Fibroblast of gingiva (primary cell): ENCODE measurements around the gene PADI3.
"Not testable (repeated sequence)": the region's sequence is repeated elsewhere in the genome, so short reads cannot be mapped to it uniquely, and the experiment has no call there.

Source experiments
- DNase-seq: peaks from one replicate; pipeline ENCODE4 v3.0.0-alpha.2; 2011; ENCODE audit warnings: low read depth

PADI3 gene

DNA sequence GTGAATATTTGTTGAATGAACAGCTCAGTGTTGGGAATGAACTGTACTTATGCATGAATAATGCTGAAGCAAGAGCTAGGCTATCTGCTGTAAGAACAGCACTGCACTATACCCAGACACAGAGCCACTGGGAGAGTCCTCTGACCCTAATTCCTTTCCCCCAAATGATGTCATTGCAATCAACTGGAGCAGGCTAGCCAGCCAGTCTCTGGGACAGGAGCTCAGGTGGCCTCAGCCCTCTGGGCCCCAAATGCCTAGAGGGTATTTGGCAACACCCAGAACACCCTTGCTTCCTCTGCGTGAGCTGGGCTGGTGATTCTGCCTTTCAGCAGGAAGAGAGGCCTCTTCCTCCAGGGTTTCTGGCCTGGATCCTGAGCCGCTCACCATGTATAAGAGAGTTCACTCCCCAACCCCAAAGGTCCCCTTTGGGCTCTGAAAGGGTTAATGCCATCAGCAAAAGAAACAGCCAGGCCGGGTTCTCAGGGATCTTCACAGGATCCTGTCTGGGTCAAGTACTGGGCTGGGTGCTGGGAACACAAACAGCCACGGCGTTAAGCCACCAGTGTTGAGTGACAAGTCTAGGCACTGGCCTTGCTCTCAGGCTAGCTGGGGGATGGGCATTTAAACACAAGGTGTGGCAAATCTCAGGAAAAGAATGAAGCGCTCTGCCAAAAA, 55.4 kb downstream of the PADI3 start:
- DNase-seq = no peak

DNA sequence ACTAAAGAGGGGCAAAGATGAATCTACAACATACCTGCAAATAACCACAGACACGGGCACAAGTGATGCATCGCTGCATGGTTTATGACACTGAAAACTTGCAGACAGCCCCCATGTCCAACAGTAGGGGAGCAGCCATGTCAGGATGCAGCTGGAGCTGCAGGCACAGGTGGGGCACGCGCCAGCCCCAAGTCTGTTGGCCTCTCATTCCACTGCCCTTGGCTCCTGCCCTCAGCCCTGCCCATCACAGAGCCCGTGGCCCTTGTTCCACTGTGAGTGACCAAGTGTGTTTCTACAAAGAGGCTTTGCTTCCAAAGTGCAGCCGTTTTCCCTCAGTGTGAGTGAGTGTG, 55.9 kb downstream of the PADI3 start:
- no peak for DNase-seq

DNA sequence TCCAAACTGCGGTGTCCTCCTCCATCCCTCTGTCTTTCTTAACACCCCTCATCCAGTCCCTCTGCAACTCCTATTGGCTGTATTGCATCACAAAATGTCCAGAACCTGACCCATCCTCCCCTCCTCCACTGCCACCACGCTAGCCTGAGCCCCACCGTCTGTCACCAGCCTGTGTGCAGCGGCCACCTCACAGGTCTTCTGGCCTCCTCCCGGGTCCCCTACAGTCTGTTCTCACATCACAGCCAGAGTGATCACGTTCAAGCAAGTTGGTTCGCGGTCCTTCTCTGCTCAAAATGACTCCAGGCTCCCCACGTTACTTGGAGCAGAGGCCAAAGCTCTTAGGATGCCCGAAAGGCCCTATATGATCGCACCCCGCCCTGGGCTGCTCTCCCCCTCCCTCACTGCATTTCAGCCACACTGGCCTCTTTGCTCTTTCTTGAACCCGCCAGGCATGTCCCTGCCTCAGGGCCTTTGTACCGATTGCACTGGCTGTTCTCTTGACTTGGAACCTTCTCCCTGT, 56.7 kb downstream of the PADI3 start:
- DNase-seq = no peak

DNA sequence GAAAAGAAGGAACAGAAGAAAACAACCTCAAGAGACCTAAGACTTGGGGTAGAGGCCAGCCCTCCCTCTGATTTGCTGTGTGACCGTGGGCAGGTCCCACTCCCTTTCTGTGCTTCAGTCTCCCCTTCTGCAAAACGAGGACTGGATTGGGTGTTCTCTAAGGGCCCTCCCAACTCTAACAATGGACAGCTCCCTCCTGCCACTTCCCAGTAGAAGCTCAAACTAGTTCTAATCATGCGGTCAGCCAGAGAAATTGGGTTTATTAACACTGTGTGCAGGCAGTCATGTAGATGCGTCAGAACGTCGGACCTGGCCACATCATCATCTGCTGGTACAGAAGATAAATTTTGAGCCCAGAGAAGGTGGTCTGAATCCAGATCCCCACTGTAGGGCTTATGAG, 57.5 kb downstream of the PADI3 start:
- DNase-seq = no peak

DNA sequence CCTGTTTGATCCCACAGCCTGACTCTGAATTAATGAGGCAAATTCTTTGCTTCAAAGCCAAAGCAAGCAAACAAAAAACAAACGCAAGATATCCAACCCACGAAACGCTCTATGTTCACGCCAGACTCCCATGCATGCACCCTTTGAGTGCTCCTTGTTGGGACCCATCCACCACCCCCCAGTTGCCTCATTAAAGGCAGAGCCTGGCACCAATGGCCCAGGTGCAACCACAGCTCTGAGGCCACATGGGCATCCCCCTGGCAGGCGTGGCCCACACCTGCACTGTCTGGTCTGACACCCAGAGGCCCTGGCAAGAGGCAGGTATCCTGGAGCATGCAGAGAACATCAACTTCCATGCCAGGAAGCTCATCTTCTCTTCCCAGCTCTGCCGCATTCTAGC, 58.0 kb downstream of the PADI3 start:
- DNase-seq = no peak

DNA sequence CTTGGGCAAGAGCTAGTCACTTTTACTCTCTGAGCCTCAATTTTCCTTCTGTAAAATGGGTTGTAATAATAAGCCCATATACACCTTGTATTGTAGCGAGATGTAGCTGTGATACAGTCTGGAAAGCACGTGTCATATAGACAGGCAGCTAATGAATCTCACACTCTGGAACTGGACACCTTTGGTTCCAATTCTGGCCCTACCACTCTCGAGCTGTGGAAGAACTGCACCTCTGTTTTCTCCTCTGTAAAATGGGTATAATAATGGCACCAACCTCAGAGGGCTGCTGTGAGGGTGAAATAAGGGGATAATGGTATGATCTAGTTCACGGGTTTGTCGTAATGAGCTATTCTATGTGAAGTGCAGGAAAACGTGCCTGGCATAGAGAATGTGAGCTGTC, 58.4 kb downstream of the PADI3 start:
- DNase-seq = no peak

DNA sequence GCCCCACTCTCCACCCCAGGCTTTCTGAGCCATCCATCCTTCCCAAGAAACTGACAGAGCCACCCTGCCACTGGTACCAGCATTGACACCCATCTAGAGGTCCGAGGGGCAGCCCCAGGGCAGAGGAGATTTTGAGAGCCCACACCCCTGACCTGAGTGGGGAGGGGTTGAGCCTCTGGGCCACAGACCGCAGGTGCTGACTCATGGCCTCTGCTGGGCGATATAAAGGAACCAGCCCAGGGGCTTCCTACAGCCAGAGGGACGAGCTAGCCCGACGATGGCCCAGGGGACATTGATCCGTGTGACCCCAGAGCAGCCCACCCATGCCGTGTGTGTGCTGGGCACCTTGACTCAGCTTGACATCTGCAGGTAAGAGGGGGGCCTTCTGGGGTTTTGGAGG, 59.0 kb downstream of the PADI3 start, which contains the start of gene PADI4:
PADI4 (plus strand) TSS at position 252 of the 400 bp plus-strand sequence; CDS start at position 278, 26 bp downstream.
- no peak for DNase-seq

DNA sequence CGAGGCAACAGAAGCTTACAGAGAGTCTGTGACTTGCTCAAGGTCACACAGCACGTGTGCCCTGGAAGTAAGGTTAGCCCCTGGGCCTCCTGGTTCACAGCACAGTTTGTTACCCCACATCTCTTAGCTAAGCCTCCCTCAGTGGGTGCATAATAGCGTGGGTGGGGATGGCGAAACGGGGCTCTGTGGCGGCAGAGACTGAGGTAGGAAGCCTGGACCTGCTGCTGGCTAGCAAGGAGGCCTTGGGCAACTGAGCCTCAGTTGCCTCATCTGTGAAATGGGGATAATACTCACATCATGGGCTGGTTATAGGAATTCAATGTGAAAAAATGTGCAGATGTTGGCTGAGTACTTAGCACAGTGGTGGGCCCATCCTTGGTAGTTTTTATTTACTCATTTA, 59.7 kb downstream of the PADI3 start:
- DNase-seq = no peak

DNA sequence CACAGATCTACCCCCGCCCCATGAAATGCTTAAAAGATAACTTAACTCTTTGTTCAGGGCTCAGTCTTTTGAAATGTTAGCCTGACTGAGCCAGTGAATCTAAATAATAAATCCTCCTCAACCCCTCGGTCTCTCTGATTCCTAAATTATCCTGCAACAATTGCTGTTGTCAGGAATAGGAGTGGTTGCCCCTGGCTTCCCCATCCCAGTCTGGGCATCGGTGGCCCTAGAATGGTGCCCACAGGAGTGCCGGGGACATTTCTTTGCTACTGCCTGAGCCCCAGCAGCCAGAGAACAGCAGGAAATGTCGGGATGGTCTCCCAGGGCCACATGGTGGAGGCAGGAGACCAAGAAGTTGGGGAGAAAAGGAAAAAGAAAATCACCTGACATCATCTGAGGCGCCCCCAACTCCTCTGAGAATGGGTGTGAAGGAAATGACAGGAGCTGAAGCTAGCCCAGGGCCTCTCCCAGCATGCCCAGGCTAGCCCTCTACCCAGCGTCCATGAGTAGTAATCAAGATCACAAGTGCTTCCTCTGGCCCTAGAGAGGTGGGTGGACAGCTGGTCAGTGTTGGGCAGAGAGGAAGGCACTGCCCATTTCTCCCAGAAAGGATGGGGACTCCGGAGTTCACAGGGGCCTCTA, 60.6 kb downstream of the PADI3 start:
- DNase-seq = no peak

DNA sequence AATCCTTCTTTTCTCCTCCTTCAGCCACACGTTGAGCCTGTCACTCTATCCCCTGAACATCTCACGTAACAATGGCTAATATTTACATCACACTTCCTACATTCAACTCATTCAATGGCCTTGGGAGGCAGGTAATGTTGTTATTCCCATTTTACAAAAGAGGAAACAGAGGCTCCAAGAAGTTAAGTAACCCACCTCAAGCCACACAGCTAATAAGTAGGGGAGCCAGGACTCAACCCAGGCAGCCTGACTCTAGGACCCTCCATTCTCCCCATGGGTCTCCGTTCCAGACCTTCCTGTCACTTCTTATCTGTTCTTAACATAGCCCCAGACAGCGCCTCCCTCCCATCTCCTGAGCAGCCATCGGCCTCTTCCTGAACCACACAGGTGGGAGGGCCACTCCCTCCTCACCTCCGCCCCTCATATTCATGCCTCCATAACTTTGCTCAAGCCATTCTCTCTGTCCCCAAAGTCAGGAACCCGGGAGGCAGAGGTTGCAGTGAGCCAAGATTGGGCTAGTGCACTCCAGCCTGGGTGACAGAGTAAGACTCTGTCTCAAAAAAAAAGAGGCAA, 61.3 kb downstream of the PADI3 start:
- DNase-seq = no peak

DNA sequence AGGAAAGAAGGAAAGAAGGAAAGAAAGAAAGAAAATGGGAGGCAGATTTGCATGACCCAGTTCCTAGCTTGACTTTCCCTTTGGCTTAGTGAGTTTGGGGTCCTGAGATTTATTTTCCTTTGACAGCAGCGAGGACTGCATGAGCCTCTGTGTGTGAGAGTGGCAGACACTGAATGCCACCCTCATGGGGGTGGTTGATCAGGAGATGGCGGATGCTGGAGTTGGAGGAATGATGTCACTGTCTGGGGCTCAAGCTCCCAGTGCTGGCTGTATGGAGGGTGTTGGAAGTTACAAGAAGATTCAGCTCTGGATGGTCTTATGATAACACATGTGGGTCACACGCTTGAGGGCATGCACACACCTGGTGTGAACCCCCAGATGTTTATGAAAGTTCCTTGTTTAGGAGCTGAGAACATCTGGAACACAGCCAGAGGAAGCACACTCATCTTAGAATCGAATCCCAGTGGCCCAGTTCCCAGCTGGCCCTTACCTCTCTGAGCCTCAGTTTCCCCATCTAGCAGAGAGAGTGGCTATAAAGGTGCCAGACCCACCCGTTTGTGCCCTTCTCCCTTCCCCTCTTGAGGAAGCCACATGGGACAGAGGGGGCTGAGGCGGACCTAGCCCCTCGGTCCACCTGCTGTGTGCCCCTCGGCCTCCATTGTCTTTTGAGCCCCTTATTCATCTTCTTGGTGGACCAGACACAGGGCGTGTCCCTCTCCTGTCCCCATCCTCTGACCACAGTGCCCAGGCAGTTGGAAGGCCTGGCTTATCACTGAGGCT, 64.8 kb downstream of the PADI3 start:
- DNase-seq = no peak

DNA sequence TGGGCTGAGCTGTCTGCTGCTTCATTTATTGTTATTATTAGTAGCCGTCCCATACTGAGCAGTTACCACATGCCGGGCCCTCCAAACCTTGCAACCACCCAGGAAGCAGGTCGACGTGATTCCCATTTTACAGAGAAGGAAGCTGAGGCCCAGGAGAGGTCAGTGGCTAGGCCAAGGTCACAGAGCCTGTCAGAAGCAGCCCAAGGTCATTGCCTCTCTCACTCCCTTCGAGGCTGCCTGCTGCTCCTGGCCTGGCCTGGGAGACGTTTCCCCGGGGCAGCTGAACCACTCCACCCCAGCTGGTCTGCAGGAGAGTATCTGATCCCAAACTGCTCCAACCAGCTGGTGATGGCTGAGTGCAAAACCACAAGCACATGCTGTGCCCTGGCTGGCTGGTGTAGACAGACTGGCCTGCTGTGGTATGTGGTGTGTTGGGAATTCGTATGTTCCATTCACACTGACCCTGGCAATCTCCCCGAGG, 65.6 kb downstream of the PADI3 start:
- no peak for DNase-seq

DNA sequence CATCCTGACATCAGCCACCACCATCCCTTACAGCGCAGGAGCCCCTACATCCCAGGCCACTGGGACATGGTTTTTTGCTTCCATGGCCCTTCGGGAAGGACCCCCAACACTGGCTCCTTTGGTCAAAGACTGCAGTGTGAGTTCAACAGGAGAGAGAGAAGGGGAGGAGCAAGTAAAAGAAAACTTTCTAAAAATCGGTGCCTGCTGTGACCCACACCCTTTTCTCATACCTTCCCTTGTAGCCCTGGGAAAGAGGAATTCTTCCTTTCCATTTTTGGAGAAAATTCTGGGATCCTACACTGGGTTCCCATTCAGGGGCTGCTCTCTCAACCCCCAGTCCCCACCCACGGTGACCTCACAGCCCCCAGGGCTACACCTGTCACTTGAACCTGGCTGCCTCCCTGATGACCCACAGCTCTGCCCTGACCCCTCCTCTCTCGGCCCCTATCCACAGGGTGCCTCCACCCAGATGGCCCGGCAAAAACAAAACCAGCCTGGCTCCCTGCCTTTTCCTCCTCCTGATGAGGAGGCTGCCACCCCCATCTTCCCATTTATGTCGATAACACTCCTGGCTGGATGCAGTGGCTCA, 66.7 kb downstream of the PADI3 start:
- DNase-seq = no peak

DNA sequence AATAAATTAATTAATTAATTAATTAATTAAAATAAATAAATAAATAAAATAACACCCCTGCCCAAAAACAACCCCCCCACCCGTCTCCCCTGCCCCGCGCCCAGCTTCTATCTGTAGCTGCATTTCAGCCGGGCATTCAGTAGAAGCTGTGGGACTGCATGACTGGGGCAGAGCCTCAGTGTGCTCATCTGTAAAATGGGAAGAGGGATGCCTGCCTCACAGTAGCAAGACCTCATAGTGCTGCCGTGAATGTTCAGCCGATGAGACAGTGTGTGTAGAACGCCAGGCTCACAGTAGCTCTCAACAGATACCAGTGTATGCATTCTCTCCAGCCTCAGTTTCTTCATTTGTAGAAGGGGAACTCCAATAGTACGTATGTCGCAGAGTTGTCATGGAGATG, 67.8 kb downstream of the PADI3 start:
- DNase-seq = no peak

DNA sequence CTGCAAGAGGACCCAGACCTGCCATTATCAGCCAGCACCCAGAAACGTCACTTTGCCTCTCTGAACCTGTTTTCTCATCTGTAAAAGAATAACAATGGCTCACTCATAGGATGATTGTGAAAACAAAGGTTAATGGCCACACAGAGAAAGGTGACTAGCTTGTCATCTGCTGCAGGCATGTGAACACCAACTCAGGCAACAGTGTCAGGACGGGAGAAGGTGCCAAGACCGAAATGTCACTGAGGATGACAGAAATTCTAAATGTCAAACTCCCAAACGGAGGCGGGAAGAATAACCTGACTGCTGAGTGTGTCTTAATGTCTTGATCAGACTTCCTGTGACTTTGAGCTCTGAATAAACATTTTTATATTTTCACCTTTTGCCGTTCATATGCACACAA, 69.4 kb downstream of the PADI3 start:
- no peak for DNase-seq

DNA sequence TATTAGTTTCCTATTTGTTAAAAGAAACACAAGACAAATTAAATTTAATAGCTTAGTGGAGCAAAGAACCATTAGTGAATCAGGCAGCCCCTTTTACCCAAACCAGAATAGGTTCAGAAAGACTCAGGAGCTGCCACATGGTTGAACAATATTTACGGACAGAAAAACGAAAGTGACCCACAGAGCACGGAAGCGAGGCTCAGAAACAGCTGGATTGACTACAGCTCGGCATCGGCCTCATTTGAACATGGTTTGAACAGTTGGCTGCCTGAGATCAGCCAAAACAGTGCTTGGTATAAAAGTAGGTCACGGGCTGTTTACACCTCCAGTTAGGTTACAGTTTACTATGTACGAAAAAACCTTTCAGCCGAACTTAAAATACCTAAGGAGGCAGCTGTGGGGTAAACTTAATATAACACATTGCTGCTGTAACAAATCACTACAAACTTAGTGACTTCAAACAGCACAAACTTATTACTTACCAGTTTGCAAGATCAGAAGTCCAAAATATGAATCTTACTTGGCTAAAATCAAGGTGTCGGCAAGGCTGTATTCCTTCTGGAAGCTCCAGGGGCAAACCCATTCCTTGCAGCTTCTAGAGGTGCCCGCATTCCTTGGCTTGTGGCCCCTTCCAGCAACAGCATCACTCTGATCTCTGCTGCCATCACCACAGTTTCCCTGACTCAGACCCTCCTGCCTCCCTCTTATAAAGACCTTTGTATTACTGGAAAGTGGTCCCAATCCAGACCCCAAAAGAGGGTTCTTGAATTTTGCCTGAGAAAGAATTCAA, 70.9 kb downstream of the PADI3 start:
- DNase-seq = no peak

DNA sequence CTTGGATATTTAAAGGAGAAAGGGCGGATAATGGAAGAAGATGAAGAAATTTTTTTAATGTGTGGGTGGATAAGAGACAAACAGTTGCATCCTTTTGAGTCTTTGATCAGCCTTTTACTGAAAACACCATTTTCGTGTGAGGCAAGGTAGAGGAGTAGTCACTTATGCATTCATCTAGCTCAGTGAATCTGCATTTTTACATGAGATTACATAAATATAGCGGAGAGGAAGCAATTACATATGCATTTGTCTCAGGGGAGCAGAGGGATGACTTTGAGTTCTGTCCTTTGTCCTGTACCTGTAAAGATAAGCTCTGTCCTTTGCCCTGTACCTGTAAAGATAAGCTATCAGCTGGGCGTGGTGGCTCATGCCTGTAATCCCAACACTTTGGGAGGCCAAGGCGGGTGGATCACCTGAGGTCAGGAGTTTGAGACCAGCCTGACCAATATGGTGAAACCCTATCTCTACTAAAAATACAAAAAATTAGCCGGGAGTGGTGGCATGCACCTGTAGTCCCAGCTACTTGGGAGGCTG, 73.0 kb downstream of the PADI3 start:
- not testable (repeated sequence) for DNase-seq

DNA sequence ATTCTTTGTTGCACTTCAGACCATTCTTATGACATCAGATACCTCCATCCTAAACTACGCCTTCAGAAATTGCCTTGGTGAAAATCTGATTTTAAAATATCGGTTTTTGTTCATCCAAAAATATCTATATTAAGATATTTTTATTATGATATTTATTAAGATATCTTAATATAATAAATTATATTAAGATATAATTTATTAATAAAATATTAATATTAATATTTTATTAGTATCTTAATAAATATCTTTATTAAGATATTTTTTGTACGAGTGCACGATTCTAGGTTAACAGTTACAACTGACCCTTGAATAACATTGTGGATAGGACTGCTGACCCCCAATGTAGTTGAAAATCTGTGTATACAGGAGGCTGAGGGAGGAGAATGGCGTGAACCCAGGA, 80.0 kb downstream of the PADI3 start:
- DNase-seq = no peak

DNA sequence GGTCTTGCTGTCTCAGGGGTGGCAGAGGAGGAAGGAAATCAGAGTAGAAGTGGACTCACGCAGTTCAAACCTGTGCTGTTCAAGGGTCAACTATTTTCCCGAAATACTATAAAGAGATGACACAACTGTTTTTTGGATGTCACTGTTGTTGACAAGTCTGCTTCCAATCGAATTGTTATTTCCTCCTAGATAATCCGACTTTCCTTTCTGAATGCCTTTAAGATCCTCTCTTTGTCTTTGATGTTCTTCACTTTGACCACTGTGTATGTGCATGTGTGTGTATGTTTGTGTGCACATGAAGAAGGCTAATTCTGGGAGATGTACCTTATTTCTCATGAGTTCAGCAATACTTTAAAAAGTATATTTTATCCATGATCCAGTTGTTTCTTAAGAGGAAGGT, 80.7 kb downstream of the PADI3 start:
- no peak for DNase-seq

DNA sequence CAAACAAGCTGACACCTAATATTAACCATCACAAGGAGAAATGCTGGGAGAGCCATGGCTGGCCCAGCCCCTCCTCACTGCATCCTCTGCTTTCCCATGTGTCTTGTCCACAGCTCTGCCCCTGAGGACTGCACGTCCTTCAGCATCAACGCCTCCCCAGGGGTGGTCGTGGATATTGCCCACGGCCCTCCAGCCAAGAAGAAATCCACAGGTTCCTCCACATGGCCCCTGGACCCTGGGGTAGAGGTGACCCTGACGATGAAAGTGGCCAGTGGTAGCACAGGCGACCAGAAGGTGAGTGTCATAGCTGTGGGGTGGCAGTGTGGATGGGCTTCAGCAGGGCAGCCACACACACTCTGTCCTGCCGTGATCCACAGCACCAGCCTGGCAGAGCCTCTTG, 82.0 kb downstream of the PADI3 start:
- no peak for DNase-seq

DNA sequence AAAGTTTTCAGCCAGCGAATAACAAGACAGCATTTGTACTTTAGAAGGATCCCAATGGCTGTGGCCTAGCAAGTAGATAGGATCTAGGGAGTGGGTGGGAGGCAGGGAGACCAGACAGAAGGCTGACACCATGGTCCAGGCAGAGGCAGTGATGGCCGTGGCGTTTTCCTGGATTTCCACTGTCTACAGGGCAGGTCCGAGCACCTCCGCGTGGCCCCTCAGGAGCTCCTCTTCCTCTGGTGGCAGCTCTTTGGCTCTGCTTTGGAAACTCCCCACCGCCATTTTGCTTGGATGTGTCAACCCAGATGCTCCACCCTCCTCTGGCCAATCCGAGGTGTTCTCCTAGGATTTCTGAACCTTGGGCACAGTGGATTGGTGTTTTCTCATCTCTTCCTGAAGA, 84.2 kb downstream of the PADI3 start:
- no peak for DNase-seq
